HS-27A (cell line): ENCODE results near the gene DIP2A.
"Not testable (repeated sequence)": the region's sequence is repeated elsewhere in the genome, so short reads cannot be mapped to it uniquely, and the experiment has no call there.

ENCODE experiments used
- DNase-seq: peaks from one replicate; pipeline ENCODE4 v3.0.0-alpha.2; 2012; ENCODE audit warnings: low read depth, missing footprints

Gene DIP2A

DNA sequence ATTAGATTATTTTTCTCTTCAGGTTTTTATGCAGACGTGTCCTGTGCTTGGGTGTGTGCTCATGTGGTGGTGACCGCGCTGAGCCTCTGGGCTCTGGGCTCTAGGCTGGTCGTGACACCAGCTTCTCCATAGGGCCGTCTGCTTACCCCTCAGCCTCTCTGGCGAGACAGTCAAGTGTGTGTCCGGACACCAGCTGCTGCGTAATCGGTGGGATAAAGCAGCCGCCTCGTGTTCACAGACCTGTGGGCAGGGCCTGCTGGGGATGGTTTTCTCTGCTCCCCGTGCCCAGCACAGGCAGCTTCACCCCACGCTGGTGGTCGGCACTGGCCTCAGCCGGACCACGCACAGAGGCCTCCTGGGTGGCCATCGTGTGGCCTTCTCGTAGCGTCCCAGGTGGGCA is 33.6 kb upstream of the DIP2A start:
- DNase-seq, result no peak

DNA sequence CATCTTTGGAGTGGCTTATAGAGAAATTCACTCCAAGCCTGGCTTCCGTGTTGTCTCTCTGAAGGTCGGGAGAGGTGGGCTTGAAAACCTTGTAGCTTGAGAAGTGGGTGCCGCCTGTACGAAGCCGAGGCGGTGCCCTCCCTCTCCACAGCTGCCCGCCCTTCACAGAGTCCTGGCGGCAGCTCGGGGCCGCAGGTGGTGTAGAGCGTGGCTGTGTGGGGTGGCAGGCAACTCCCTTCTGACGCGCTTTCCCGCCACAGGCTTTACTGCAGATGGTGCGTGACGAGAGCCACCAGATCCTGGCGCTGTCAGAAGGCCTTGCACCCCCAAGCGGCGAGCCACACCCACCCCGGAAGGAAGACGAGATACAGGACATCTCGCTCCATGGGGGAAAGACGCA is 33.1 kb upstream of the DIP2A start:
- no peak for DNase-seq

DNA sequence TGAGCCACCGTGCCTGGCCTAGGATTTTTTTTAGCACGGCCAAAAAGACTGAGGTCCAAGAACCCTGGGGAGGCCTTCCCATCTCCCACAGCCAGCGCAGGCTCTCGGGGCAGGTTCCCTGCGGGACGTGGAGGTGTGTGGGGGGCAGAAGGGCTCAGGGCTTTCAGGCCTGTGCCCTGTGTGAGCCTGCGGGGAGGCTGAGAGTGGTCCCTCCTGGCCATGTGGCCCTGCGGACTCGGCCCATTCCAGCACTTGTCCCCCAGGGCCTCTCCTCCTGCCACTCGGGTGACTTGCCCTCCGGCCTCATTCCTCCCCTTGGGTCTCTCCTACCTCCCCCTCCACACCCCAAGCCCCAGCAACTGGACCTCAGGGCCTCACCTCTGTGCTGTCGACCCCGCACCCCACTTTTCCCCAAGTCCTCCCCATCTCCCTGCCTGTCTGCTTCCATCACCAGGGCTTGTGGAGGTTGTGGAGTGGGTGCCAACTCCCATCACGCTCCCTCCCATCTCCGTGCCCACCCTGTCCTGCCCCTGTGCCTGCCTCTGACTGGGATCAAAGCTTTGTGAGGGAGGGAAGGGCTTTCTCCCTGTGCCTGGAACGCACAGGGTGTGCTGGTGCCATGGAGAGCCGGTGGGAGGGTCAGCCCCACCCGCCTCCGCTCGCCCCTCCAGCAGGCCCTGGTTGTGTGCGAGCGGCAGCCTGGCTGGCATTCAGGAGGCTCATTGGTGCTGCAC is 32.2 kb upstream of the DIP2A start:
- DNase-seq, result no peak

DNA sequence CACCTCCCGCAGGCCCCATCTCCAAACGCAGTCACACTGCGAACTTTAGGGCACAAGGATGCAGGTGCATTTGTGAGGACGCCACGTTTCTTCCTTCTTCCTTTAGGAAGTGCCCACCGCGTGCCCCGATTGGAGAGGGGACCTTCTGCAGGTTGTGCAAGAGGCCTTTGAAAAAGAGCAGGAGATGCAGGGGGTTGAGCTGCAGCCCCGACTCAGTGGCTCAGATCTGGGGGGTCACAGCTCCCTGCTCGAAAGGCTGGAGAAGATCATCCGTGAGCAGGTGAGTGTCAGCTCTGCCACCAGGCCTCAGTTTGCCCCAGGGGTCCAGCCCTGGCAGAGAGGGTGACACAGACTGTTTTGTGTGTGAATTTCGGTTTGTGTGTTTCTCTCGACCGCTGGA is 31.2 kb upstream of the DIP2A start:
- DNase-seq, result no peak

DNA sequence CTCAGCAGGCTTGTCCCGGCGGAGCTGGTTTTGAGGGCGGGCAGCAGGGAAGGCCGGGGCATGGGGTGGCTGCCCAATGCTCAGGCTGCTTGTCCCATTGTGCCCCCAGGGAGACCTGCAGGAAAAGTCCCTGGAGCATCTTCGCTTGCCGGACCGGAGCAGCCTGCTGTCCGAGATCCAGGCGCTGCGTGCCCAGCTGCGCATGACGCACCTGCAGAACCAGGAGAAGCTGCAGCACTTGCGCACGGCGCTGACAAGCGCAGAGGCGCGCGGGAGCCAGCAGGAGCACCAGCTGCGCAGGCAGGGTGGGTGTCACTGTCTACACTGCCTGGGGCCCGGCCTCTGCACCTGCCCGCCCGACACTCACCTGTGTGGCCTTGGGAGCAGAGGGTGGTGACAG is 30.4 kb upstream of the DIP2A start:
- no peak for DNase-seq

DNA sequence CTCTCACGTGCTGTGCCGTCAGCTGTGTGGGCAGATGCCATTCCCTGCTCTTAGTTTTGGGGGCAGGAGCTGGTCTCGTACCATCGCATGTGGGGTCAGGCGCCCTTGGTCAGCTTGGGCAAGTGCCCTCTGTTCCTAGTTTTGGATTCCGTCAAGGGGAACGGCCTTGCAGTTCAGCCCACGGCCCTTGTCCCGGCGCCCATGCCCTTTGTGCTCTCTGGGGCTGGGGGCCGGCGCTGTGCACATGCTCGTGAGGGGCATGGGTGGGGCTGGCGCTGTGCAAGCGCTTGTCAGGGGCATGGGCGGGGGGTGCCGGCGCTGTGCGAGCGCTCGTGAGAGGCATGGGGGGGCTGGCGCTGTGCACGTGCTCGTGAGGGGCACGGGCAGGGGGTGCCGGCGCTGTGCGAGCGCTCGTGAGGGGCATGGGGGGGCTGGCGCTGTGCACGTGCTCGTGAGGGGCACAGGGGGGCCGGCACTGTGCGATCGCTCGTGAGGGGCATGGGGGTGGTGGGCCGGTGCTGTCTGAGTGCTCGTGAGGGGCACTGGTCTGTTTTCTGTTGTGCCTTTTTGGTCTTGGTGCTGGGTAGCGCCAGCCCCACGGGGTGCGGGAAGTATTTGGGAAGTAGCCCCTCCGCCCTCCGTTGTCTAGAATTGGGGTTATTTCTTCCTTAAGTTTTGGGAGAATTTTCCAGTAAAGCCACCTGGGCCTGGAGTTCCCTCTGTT is 29.5 kb upstream of the DIP2A start:
- DNase-seq, result no peak

DNA sequence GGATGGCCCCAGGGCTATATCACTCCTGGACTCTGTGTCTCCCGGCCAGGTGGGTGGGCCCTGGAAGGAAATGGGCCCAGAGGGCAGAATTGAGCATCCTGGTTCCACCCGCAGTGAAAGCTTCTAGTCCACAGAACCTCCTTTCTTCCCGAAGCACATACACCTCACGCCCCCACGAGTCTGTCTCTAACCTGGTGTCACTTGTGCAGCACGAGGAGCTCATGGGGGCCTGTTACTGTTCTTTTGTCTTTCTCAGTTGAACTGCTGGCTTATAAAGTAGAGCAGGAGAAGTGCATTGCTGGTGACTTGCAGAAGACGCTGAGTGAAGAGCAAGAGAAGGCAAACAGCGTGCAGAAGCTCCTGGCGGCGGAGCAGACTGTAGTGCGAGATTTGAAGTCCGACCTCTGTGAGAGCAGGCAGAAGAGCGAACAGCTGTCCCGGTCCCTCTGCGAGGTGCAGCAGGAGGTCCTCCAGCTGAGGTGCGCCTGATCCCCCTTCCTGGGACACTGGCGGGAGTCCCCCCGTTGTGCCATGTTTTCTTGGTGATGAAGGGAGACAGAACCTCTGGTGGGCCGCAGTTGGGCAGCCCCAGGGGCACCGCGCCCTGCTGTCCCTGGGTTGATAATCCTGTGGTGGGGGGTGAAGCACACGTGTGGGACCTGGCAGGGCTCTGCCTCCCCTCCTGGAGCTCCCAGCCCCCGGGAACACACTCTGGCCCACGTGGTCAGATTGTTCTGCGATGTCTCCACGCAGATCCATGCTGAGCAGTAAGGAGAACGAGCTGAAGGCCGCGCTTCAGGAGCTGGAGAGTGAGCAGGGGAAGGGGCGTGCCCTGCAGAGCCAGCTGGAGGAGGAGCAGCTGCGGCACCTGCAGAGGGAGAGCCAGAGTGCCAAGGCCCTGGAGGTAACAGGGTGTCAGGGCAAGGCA is 28.7 kb upstream of the DIP2A start:
- no peak for DNase-seq

DNA sequence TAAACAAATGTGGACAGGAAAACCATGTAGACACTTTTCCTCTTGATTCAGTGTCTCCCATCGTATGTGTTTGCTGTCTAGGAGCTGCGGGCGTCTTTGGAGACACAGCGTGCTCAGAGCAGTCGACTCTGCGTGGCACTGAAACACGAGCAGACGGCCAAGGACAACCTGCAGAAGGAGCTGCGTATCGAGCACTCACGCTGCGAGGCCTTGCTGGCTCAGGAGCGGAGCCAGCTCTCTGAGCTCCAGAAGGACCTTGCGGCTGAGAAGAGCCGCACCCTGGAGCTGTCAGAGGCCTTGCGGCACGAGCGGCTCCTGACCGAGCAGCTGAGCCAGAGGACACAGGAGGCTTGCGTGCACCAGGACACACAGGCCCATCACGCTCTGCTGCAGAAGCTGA is 27.2 kb upstream of the DIP2A start:
- DNase-seq, result no peak

DNA sequence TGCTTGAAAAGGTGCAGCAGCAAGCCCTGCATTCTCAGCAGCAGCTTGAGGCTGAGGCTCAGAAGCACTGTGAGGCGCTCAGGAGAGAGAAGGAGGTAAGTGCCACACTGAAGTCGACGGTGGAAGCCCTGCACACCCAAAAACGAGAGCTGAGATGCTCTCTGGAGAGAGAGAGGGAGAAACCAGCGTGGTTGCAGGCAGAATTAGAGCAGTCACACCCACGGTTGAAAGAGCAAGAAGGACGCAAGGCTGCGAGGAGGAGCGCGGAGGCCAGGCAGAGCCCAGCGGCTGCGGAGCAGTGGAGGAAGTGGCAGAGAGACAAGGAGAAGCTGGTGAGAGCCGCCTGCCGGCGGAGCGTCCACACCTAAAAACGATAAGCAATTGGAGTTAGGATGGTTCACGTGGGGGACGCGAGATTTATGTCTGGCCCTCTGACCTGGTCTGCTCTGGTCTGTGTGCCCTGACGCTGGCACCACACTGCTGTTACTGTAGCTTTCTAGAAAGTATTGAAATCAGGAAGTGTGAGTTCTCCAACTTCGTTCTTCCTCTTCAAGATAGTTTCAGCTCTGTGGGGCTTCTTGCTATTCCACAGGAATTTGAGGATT is 26.7 kb upstream of the DIP2A start:
- no peak for DNase-seq

DNA sequence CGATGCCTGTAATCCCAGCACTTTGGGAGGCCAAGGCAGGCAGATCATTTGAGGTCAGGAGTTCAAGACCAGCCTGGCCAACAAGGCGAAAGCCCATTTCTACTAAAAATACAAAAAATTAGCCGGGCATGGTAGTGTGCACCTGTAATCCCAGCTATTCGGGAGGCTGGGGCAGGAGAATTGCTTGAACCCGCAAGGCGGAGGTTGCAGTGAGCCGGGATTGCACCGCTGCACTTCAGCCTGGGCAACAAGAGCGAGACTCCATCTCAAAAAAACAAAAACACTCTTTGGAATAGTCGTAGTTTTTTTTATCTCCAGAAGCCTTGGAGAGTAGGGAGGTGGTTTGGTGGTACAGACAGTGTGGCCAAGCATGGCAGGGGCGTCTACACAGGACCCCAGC is 25.6 kb upstream of the DIP2A start:
- DNase-seq, result not testable (repeated sequence)

DNA sequence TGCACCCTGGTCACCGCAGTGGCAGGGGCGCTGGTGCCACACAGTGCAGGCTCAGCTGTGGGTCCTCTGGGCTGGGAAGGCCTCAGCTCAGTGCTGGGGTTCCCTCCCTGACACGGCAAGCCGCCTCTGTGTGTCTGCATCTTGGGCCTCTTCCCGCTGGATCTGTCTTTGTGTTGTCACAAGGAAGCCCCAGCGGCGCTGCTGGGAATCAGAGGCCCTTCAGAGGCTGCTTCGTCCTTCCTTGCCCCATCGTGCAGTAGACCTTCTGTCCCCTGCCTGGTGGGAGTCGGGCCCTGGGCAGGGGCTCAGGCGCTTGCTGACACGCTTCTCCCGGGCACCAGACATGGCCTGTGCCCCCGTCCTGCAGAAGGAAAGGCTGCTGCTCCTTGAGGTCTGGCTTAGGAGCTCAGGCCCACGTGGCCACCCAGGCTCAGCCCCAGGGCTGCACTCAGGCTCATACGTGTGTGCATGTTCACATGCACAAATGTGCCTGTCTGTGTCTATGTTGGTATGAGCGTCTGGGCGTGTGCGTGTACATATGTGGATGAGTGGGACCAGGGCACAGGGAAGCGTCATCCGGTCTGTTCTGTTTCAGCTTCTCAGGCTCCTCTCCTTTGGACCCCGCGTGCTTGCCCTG is 24.3 kb upstream of the DIP2A start:
- no peak for DNase-seq

DNA sequence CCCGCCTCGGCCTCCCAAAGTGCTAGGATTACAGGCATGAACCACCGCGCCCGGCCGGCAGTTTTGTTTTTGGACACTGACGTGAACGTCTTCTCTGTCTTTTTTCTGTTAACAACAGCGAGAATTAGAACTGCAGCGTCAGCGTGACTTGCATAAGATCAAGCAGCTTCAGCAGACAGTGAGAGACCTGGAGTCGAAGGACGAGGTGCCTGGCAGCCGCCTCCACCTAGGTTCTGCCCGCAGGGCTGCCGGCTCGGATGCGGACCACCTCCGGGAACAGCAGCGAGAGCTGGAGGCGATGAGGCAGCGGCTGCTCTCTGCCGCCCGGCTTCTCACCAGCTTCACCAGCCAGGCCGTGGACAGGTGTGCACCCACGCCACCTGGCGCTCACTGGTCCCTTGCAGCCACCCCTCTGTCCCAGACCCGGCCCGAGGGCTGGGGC is 22.9 kb upstream of the DIP2A start:
- DNase-seq, result no peak

DNA sequence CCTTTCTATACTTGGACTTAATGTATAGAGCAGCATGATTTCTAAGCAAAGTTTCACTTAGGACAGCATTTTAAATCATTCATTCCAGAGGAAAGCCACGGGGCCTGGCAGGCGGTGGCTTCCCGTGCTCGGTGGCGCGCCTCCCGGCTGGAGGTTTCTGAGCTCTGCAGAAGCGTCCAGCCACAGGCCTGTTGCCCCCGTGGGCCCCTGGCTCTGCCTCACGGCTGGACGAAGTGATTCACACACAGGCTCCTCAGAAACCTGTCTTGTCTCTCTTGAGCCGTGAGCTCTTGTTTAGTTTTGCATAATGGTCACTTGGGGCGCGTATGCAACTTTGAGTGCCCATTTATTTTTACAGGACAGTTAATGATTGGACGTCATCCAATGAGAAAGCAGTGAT is 22.1 kb upstream of the DIP2A start:
- DNase-seq, result no peak

DNA sequence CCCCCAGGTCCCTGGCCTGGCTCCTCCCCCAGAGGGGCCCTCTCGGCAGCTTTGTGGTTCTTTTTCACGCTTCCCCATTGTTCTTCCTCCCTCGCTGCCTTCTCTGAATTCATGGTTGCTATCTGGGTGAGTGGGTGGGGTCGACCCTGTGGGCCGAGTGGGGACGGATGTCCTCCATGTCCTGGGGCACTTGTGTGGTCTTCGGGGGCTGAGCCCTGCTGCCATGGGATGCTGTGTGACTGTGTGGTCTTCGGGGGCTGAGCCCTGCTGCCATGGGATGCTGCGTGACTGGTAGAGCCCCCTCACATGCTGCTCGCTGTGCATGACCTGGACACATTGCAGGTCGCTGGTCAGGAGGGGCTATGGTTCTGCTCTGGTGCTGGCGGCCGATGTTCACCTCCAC is 21.6 kb upstream of the DIP2A start:
- DNase-seq, result no peak

DNA sequence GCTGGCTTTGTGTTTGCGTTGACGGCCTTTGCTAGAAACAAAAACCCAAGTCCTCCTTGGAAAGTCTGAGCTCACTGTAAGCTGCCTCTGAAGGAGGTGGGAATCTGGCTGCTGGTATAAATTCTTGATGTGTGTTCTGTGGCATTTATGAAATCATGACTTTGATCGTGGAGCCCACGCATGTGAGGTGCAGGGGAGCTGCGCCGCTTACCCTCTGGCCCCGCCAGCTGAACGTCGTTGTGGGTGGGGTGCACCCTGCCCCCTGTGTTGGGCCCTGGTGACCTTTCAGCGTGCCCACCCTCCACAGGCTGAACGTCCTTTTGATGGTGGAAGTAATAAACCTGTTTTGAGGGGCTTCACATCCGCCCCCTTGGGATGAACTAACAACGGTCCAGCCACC is 21.2 kb upstream of the DIP2A start:
- DNase-seq, result no peak

DNA sequence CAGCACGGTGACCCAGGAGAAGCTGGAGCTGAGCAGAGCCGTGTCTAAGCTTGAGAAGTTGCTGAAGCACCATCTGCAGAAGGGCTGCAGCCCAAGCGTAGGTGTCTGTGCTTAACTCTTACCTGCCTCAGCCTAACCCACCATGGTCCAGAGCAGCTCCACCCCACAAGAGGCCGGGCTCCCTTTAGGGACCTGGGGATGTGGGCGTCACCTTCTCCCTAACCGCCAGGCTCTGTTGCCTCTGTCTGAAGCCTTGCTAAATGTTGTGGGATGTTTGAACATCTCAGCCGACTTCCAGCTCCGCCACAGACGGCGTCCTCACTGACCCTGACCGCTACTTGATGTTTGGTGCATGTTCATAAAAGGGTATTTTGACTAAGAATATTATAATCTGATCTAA is 20.4 kb upstream of the DIP2A start:
- DNase-seq, result no peak

DNA sequence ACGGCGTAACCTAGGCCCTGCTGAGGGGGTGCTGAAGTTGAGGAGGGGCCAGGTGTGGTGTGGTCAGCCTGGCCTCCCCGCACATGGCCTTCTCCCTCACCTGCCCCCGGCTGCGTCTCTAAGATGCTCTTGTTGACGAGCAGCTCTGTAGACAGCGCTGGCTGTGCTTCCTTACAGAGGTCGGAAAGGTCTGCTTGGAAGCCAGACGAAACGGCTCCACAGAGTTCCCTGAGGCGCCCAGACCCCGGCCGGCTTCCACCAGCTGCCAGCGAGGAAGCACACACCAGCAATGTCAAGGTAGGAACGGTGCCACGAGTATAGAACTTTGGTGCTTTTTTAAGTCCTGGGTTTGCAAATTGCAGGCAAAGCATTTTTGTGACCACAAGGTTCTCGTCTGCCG is 18.8 kb upstream of the DIP2A start:
- DNase-seq, result no peak

DNA sequence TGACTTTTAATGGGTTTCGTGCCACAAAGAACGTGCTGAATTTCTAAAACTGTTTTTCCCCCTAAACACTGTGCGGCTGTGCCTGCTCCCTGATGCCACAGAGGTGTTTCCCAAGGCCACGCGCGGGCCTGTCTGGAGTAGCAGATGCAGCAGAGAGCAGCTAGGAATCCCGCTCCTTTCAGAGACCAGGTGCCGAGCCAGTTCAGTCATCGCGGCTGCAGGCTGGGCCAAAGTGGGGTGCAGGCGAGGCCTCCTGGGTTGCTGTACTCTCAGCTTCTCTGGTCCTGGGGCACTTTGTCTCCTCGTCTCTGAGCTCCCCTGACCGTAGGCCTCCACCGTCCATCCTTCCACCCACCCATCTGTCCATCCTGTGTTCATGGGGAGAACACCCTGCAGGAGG is 17.4 kb upstream of the DIP2A start:
- no peak for DNase-seq

DNA sequence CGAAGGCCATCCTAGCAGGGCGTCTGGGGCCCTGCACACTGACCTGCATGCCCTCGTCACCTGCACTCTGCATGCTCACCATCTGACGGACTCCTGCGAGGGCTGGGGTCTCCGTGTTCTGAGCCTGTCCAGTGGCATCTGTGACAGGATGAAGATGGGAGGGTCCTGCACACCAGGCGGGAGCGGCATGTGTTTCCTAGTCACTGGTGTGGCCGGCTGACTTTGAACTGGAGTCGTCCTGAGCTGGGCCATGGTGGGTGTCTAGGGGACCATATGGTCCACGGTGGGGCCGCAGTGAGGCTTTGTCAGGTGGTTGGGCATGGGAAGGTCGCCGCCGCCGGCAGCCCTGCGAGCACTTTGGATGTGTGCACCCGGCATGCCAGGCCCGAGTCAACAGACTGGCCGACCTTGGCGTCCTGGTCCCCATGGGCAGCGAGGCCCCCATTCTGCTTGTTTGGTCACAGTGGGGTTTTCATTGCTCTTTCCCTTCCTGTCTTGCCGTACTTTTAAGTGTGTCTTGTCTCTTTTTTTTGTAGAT is 16.7 kb upstream of the DIP2A start:
- no peak for DNase-seq

DNA sequence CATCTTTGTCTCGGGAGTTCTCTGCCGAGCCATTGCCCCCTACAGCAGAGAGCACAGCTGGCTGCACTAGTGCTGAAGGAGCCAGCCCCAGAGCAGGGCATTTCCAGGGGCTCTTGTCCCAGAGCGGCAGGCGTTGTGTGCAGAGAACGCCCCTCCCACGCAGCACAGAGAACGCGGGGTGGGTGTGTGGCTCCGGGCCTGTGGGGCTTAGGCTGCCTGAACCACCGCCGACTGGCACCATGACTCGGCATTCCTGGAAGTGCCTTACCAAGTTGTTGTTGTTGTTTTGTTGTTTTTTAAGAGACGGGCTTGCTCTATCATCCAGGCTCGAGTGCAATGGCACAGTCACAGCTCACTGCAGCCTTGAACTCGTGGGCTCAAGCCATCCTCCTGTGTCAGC is 15.8 kb upstream of the DIP2A start:
- DNase-seq, result no peak

DNA sequence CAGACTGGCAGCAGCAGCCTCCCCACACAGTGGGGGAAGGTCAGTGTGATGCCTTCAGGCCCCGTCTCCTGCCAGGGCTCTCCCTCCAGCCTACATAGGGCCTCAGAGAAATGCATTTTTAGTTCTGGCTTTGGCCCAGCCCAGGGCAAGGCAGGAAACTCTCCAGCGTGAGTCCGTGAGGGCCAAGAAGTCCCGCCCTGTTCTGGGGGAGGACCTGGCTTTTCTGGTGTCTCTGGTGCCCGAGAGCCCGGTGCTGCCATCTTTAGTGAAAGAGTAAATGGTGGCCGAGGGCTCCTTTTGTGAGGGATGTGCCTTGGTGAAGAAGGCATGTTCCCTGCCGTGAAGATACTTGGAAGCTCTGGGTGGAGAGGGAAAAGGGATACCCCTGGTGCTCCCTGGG is 14.8 kb upstream of the DIP2A start:
- DNase-seq, result no peak

DNA sequence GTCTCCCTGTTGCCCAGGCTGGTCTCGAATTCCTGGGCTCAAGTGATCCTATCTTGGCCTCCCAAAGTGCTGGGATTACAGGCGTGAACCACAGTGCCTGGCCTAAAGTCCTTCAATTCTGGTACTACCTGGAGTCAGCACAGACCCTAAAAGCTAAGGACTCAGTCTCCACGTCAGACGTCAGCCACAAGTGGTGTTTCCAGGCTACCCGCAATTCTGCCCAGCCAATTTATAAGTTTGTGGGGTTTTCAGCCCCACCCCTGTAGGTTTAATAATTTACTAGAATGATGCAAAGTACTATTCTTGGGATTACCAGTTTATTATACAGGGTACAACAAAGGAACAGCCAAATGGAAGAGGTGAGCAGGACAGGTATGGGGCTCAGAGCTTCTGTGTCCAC is 10.6 kb upstream of the DIP2A start:
- DNase-seq, result no peak
